GM19395 (cell line): ENCODE measurements around the gene OR51E1.

Experiments used
- ATAC-seq: cut with Tn5 transposase; IDR thresholded peaks from one replicate; pipeline ENCODE4 v1.9.1; 2021; ENCODE audit warnings: mild to moderate bottlenecking, moderate library complexity; ENCODE audit not compliant: unreplicated experiment

Gene OR51E1, protein sequence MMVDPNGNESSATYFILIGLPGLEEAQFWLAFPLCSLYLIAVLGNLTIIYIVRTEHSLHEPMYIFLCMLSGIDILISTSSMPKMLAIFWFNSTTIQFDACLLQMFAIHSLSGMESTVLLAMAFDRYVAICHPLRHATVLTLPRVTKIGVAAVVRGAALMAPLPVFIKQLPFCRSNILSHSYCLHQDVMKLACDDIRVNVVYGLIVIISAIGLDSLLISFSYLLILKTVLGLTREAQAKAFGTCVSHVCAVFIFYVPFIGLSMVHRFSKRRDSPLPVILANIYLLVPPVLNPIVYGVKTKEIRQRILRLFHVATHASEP

DNA sequence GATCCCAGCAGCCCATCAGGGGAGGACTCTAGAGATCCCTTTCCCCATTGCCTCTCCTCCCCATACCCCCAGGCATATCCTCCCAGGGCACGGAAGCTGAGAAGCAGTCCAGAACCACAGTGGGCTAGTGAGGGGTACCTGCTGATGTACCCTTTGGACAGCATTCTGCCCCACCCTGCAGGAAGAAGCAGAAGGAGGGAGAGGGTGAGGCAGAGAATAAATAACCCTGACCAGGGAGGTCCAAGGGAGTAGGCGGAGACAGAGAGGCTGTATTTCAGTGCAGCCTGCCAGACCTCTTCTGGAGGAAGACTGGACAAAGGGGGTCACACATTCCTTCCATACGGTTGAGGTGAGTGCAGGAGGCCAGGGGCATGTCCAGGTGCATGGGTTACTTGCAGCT, at the start of gene OR51E1:
Gene OR51E1 (plus strand): TSS at position 301 of the 400 bp plus-strand sequence. CDS start 8,545 bp downstream, outside the sequence.
- no peak for ATAC-seq

DNA sequence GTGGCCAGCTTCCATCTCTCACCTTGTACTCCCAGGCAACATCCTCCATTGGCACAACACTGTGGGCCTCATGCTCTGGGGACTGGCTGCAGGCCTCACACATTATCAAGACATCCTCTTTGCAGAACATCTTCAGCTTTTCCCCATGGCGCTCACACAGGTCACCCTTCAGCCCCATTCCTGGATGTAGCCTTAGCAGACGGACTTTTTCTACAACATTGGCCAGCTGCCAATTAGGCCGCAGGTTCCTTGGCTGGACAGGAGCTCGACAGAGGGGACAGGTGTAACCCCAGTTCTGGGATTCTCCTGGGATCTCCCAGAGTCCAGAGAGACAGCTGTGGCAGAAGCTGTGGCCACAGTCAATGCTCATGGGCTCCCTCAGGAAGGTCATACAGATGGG, 38.7 kb upstream of the OR51E1 start:
- no peak for ATAC-seq

DNA sequence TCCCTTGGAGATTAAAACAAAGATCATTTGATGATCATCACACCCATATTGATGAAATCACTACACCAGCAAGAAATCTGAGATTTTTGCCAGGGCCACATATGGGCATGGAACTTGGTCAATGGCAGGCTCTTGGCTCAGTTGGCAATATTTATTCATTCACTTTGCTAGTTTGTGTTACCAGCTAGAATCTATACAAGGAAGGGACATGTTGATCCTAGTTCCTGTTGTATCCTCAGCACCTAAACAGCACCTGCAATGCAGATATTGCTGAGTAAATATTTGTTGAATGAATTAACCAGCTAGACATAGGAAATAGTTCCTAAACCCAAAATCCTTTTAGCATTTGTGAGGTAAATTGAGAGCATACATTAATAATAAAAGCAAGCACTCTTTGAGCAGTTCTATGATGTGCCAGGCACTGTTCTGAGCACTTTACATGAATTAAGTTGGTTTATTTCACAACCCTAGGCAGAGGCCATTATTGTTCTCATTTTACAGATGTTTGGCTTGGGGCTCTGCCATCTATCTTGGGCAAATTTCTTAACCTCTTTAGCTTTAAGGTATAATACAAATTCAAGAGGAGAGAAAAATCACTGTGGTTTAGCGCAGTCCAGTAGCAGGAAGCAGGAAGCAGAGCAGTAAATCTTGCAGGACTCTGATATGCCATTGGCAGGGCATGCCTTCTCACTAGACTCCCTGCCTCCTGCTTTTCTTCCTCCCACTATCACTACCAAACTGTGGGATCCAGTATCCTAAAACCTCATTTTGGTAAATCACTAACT, 37.4 kb upstream of the OR51E1 start:
- ATAC-seq, result no peak

DNA sequence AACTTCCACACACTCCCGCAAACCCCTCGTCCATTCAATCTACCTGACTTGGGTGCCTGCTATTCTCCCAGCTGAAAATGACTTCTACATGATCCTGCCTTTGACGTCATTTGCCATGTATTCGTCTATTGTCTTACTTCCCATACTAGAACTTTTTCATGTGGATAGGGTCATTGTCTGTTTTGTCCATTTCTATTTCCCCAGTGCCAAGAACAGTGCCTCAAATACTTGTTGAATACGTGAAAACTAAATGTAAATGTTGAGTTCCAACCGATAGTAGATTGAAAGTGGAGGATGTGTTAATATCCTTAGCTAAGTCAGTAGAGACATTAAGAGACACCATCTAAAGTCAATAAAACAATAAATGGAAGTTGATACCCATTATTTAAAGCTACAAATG, 36.7 kb upstream of the OR51E1 start:
- no peak for ATAC-seq

DNA sequence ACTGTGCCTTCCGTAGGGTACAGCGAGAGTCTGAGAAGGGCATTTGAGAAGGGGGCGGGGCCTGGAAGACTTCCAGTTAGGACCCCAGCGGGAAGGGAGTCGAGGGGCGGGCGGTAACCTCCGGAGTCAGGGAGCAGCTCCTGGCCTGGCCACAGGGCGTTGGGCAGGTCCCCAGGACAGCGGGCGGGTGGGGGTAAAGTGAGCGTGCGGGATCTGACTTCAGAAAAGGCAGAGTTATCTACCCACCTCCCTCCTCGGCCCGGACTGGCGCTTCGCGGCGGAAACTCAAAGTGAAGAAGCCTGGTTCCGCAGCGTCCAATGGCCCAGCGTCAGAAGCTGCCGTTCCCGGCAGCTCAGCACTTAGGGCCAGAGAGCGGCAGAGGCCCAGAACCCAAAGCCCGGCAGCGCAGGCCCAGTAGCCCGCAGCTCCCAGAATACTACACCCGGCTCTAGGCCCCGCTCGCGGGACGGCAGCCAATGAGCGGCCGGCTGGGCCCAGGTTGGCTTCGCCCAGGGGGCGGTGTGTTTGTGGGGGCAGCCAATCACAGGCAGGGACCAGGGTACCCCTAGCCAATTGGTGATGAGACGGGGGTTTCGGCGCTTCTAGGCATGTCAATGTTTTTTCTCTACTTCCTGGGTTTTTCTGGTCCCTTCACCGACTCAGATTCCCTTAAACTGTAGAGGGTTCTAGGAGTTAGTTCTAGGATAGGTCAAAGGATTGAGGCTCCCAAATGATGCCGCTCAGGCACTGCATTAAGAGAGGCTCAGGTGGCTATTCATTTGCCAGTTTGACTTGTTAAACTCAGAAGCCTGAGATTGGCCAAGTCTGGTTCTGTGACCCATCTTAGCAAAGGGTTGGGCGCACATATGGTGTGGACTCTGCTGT, 35.8 kb upstream of the OR51E1 start, which contains the start of gene TRIM68:
Gene TRIM68 (minus strand): TSS at position 451 of the 886 bp plus-strand sequence. CDS start 2,727 bp downstream, outside the sequence.
- ATAC-seq, result peak; percentile 99

DNA sequence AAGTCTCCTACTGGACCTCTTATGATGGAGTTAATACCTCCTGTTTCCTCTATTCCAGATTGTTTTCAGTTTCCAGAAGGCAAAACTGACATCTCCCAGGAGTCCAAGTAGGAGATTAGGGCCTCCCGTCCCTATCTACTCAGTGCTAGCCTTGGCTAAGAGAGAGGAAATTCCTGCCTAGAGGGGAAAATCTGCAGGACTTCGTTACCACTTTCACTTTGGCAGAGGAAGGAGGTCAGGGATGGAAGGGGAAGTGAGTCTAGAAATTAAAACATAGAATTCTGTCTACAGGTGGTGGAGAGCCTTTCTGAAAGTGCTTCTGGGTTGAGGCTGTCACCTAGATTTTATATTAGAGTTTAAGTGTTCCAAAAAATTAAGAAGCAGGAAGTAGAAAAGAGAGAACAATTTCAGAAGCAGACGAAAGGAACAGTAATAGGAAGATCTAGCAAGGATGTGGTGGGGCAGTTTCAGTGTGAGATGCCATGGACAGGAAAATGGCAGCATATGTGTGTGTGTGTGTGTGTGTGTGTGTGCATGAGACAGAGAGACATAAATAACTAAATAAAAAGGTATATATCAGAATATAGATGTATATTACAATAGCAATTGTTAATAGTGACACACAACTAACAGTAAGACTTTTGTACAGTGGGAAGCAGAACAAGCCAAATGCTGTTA, 33.4 kb upstream of the OR51E1 start:
- ATAC-seq, result no peak

DNA sequence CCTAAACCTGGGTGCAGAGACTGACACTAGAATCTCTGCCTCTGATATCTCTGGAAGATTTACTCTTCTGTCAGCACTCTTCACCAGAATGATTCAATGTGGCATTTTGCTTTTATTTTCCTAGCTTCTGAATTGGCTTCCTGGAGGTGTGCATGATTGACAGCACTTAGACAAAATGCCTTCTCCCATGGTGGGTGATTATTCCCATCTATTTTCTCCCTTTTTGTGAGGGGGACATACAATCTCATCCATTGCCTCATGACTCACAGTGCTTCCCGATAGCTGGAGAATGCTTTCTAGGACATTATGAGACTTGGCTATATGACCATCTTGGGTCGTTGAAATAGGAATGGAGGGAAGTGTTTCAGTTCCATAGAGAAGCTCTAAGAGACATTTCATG, 31.8 kb upstream of the OR51E1 start:
- no peak for ATAC-seq

DNA sequence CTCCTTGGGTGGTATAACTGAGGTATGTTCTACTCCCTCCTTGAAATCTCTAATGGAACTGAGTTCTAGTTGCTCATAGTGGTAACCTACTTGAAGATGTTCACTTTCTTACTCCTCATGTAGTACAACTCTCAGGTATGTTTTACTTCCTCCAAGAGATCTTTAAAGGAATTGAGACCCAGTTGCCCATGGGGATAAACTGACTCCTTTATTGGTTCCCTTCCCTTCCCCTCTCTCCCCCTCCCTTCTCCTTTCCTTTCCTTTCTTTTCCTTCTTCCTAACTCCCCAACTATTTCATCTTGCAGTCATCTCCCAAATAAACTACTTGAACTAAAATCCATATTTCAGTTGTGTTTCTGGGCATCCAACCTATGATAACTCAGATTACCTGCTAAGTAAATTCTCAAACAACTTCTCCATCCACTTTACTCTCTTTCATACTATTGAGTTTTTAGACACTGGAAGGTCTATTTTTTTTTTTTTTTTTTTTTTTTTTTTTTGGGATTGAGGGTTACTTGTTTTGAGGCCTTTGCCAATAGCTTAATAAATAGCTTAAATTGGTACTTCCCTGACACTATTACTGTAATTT, 27.8 kb upstream of the OR51E1 start:
- ATAC-seq, result no peak

DNA sequence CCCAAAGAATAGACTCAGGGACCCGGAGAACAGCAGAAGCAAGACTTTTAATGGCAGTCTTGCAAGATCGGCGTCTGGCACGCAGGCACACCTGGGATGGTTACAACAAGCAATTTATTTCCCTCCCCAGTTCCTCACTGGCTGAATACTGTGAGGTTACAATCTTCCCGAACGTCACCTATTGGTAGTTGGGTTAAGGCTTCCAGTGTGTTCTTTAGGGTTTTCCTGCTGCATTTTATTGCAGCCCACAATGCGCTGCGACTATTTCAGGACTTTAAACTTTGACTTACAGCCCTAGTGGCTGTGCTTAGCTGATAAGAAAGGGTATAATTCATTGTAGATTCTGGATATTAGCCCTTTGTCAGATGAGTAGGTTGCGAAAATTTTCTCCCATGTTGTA, 24.3 kb upstream of the OR51E1 start:
- no peak for ATAC-seq

DNA sequence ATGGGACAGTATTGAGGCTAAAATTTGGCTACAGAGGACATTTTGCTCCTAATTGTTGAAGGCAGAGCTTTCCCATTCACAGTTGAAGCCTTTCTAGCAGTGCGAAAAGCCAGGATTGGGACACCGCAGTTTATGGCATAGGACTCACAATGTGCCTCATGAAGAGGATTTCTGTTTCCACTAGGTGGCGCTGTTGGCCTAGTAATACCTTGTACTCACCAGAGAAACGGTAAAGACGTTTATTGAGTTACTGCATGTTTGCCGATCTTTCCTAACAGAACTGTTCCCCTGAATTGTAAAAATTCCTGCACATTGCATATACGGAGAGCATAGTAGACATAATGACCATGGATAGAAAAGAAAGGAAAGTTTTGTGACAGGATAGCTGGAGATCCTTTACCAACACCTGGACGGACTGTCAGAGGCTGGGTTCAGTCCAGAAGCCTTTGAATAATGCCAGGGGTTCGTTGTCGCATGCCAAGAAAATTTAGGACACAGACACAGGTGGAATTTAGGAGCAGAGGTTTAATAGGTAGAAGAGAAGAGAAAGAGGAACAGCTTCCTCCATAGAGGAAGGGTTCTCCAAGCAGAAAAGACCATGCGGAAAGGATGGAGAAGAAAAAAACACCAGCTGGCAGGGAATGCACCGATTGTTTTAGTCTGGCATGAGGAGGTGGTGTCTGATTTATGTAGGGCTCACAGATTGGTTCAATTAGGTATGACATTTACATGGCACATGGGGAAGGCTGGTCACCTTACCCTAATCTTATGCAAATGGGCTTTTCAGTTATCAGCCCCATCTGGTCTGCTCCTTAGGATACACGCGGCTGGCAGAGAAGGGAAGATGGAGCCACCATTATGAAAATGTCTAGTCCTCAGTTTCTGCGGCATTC, 17.3 kb upstream of the OR51E1 start:
- peak; percentile 83 for ATAC-seq

DNA sequence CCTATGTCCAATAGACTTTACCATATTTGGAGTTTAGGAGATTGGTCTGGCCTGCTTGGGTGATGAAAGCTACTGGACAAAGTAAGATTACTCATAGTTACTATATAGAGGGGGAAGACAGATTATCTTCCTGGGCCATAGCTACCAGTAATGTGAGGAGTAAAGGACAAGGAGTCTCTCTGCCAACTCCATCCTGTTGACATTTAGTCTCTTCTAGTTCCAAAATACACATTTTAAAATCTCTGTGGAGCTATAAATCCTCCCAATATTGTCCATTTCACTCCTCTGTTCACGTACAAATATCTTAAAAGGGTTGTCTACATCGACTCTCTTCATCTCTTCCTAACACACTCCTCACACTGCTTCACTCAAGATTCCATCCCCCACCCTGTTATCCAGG, 7.6 kb upstream of the OR51E1 start:
- no peak for ATAC-seq

DNA sequence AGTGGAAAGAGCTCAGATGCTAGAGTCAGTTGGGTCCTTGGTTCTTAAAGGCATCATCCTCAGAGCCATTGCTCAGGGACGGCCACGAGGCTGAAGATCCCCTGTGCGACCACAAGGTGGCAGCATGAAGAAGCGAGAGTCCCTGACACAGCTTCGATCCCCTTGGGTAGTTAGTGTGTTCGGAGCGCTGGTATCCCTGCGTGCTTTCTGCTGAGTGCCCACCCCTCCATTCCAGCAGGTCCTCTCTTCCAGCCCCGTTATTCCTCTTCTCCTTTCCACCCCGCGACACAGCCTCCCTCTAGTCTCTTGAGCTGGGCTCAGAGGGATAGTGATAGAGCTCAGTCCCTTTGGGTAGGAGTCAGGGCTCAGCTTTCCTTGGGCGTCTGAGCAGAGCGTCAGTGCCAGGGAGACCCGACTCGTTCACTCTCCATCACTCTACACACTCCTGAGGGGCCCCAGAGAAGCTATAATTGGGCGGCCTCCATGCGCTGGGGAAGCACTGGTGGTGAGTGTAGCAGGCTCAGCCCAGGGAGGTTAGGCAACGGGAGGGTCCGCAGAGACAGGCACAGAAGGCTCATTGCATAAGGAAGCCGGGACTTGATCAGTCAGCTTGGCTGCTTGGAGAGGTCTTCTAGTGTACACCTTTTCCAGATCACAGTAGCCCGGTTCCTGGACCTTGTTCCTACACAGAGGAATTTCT, 6.7 kb upstream of the OR51E1 start, which contains the start of gene OR51D1:
Gene OR51D1 (plus strand): TSS at position 516 of the 700 bp plus-strand sequence. CDS start 2,314 bp downstream, outside the sequence.
- ATAC-seq, result peak; percentile 98

DNA sequence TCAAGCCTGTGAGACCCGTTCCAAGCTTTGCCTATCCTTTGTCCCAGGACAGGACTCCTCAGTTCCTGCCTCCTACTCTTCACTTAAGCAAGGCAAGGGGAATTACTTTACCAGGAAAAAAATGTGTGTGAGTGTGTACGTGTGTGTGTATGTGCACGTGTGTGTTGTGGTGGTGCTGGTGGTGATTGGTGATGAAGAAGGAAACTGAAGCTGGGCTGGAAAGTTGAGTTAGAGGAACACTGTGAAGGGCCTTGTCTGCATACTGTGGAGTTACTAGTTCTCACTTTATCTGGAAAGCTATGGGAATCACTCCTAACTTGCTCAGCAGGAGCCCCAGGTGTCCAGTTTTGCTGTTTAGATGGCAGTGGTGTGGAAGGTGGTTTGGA, 6.1 kb upstream of the OR51E1 start:
- no peak for ATAC-seq

DNA sequence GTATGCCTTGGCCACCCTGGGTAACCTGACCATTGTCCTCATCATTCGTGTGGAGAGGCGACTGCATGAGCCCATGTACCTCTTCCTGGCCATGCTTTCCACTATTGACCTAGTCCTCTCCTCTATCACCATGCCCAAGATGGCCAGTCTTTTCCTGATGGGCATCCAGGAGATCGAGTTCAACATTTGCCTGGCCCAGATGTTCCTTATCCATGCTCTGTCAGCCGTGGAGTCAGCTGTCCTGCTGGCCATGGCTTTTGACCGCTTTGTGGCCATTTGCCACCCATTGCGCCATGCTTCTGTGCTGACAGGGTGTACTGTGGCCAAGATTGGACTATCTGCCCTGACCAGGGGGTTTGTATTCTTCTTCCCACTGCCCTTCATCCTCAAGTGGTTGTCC, 3.9 kb upstream of the OR51E1 start:
- ATAC-seq, result no peak

DNA sequence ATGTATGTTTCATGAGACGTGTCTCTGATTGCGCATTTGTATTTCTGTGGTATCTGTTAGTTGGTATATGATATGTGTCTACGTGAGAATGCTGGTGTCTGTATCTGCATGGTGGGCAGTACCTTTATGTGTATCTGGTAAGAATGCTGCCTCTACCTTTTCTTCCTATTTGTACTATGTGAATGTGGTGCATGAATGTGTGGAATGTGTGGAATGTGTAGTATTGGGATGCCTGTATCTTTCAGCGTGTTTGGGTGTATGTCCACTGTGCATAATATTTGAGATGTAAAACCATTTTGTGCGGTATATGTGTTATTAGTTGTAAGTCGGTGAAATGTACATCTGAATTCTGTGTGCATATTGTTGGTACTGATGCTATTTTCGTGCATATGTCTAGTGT, 2.3 kb upstream of the OR51E1 start:
- no peak for ATAC-seq

DNA sequence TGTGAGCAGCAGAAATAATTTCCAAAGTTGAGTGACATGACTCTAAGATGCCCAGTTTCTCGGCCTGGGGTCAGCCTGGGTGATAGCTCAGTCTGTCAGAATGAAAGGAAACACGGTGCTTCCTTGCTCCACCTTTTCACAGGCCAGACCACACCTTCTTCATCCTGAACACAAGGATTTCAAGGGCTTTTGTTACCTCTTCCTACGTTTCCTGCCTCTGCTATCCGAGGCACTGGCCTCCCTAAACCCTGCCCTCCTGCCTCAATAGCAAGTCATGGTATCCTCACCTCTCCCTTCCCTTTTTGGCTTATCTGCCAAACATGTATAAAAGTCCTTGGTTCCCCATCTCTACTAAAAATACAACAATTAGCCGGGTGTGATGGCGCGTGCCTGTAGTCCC, 1.7 kb upstream of the OR51E1 start:
- ATAC-seq, result no peak

DNA sequence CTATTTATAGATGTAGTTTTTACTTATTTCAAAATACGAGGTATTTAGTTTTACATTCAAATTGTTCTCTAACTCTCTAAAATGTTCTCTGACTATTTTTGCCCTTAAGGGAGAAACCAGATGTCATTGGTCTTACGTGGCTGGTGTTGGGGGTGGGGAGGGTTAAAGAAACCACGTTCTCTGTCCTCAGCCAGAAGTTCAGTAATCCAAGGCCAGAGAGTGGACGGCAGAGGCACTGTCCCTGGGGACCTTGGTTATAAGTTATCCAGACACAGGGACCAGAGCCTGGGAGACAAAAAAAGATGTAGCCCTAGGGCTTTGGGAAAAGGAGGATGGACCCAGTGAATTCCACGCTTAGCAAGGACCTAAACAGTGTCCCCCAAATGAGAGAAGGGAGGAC, 706 bp upstream of the OR51E1 start:
- ATAC-seq, result no peak

DNA sequence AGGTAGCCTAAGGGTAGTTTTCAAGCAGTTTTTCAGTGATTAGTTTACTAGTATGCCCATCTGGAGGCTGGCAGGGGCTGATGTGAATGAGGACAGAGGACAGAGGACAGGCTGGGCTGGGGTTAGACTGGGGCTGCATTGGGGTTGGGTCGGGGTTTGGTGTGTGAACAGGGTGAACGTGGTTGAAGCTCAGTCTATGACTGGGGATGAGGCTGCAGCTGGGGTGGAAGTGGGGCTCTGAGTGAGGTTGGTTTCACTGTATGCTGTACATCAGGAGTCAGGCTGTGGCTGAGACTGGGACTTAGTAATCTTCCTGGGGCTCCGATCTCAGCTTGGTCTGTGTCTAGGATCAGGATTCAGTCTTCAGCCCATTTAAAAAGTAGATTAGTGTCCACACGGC, 451 bp downstream of the OR51E1 start:
- ATAC-seq, result no peak

DNA sequence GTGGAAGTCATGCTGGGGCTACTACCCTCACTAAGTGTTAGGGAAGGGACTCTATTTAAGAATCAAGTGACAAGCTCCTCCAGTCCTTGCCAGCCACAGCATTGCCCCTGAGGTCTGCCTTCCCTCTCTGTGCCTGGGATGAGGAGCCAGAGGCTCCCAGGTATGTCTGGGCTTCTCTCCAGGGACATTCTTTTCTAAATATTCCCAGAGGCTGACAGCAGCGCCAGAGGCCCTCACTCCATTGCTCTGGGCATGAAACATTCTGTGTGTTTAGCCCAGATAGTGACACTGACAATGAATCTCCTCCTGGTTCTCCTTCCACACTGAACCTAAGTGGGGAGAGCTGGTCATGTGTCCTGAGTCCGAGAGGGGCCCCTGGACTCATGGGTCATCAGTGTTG, 2.2 kb downstream of the OR51E1 start:
- no peak for ATAC-seq
